A673 (cell line): Measurements from ENCODE around the gene EIF3L. TPM values are rescaled to one million over a fixed set of nuclear protein-coding genes. Genes with fewer than 3 reads are reported as not detected.

Experiments
- BruUV-seq: library from RNA; stranded (reverse); fragments of 400-500 nt; replicated peaks from 2 replicates; lab custom pipeline; 2021; lab: Mats Ljungman, UMichigan
- CTCF ChIA-PET: fragments of 300-600 bp; sonication (Branson Sonifier 250); formaldehyde crosslinking; loops from one replicate; lab custom pipeline; 2022; ENCODE audit warnings: antibody characterized with exemption; lab: Charles Lee
- POLR2A ChIA-PET: fragments of 300-600 bp; sonication (Branson Sonifier 250); formaldehyde crosslinking; loops from one replicate; lab custom pipeline; 2022; ENCODE audit warnings: antibody characterized with exemption; ENCODE audit not compliant: low non-redundant PET; lab: Charles Lee
- DNase-seq: peaks from one replicate; pipeline ENCODE4 v3.0.0-alpha.2; 2015; ENCODE audit warnings: low spot score
- H3K27ac ChIP-seq: fragments of 200-600 bp; sonication (generic); 2 replicates; pipeline ENCODE4 v1.5.1; 2016; ENCODE audit warnings: mixed run types, low read depth, mild to moderate bottlenecking, mixed read lengths, antibody characterized with exemption, low read length; ENCODE audit not compliant: poor library complexity, severe bottlenecking
- H3K27me3 ChIP-seq: fragments of 200-600 bp; sonication (generic); replicated peaks from 2 replicates; pipeline ENCODE4 v1.6.1; 2017; ENCODE audit warnings: mixed run types, low read depth, mild to moderate bottlenecking, mixed read lengths, antibody characterized with exemption, low read length; ENCODE audit not compliant: insufficient read depth, poor library complexity
- H3K36me3 ChIP-seq: fragments of 200-600 bp; sonication (generic); 2 replicates; pipeline ENCODE4 v1.6.1; 2016; ENCODE audit warnings: mixed run types, mild to moderate bottlenecking, mixed read lengths, antibody characterized with exemption, low read length; ENCODE audit not compliant: insufficient read depth, poor library complexity, severe bottlenecking
- H3K4me1 ChIP-seq: fragments of 200-600 bp; sonication (generic); 2 replicates; pipeline ENCODE4 v1.6.1; 2017; ENCODE audit warnings: mixed run types, mild to moderate bottlenecking, mixed read lengths, antibody characterized with exemption, low read length; ENCODE audit not compliant: insufficient read depth, poor library complexity, severe bottlenecking
- H3K4me3 ChIP-seq: fragments of 200-600 bp; sonication (generic); 2 replicates; pipeline ENCODE4 v1.5.1; 2016; ENCODE audit warnings: low read depth, mixed run types, mild to moderate bottlenecking, mixed read lengths, low read length; ENCODE audit not compliant: poor library complexity, severe bottlenecking
- H3K9me3 ChIP-seq: fragments of 200-600 bp; sonication (generic); 2 replicates; pipeline ENCODE4 v1.6.1; 2016; ENCODE audit warnings: mixed run types, low read depth, mild to moderate bottlenecking, mixed read lengths, antibody characterized with exemption, low read length; ENCODE audit not compliant: poor library complexity, severe bottlenecking
- CTCF ChIP-seq: fragments of 300-800, 200-600 bp; sonication (generic); conservative IDR thresholded peaks from 2 replicates; pipeline ENCODE4 v1.5.1; 2017; ENCODE audit warnings: low read depth, mild to moderate bottlenecking, antibody characterized with exemption, low read length, moderate library complexity, mixed read lengths
- EZH2 ChIP-seq: fragments of 200-600 bp; sonication (generic); IDR thresholded peaks from 2 replicates; pipeline ENCODE4 v1.6.1; 2017; ENCODE audit warnings: borderline replicate concordance, low read depth, mild to moderate bottlenecking, mixed read lengths, antibody characterized with exemption, low read length; ENCODE audit not compliant: poor library complexity, severe bottlenecking
- intact Hi-C: fragments of 100-400 bp; cut with micrococcal nuclease; formaldehyde crosslinking; loops from one replicate; pipeline ENCODE4 v1.10.0; 2022; ENCODE audit not compliant: unreplicated experiment
- total RNA-seq: library from RNA; stranded (reverse); gene quantifications from 2 replicates; pipeline ENCODE4 v1.2.3, GENCODE V29; 2021

The EIF3L gene
- total RNA-seq, 1 experiment from 2014 or later = 492 TPM

- DNase-seq = no peak
- TF ChIP-seq EZH2 (no peak), CTCF (no peak)
- ChIA-PET CTCF (interaction anchor here (0.7 kb wide), 1 partner anchor 12 kb away, joined by 3 read pairs; no protein-coding TSS in a partner anchor), POLR2A (interaction anchor here (0.6 kb wide), 1 partner anchor 662 kb away, joined by 5 read pairs; no protein-coding TSS in a partner anchor)
- peaks cover 8% of the 10 kb centered on the region for H3K36me3 ChIP-seq
- H3K4me1 ChIP-seq = no peaks in the 10 kb centered on the region
- H3K9me3 ChIP-seq = no peaks in the 10 kb centered on the region
- H3K27me3 ChIP-seq = no peaks in the 10 kb centered on the region
- intact Hi-C loops = no loop called here
- H3K4me3 ChIP-seq = no peak overlapping the region
- no TSS peak for BruUV-seq
- no peak overlapping the region for H3K27ac ChIP-seq
These were observed 69.5 kb downstream of the EIF3L start for GRCh38 chr22:37918580-37919270.

- BruUV-seq = no TSS peak
- TF ChIP-seq EZH2 = no peak
- no peak for TF ChIP-seq CTCF
- ChIA-PET CTCF (no interaction called here), POLR2A (no interaction called here)
- no peaks in the 10 kb centered on the region for H3K4me1 ChIP-seq
- no peak for DNase-seq
- peaks cover 5% of the 10 kb centered on the region for H3K36me3 ChIP-seq
- intact Hi-C loops = no loop called here
- H3K4me3 ChIP-seq = no peak overlapping the region
- H3K27me3 ChIP-seq = no peaks in the 10 kb centered on the region
- peak overlapping the region; percentile 10 for H3K27ac ChIP-seq
- H3K9me3 ChIP-seq = no peaks in the 10 kb centered on the region
These were observed 70.9 kb downstream of the EIF3L start for GRCh38 chr22:37920126-37920525.

- POLR2A ChIA-PET = no interaction called here
- no peaks in the 10 kb centered on the region for H3K27me3 ChIP-seq
- no TSS peak for BruUV-seq
- no peak overlapping the region for H3K4me3 ChIP-seq
- CTCF ChIA-PET = interaction anchor here (0.7 kb wide), 1 partner anchor 16 kb away, joined by 3 read pairs; the partner anchor contains the start of gene MICALL1
- H3K36me3 ChIP-seq = peaks cover 8% of the 10 kb centered on the region
- no peak overlapping the region for H3K27ac ChIP-seq
- H3K4me1 ChIP-seq = no peaks in the 10 kb centered on the region
- intact Hi-C loops = no loop called here
- no peaks in the 10 kb centered on the region for H3K9me3 ChIP-seq
- TF ChIP-seq CTCF (no peak), EZH2 (no peak)
- no peak for DNase-seq
These were observed 73.0 kb downstream of the EIF3L start for GRCh38 chr22:37922191-37922590.
